ENCODE results near the gene JDP2. TPM values are rescaled to one million over a fixed set of nuclear protein-coding genes. Genes with fewer than 3 reads are reported as not detected.

JDP2 gene
- total RNA-seq, 1 experiment from 2014 or later = 22.8 TPM

- Histone ChIP-seq H3K23ac (ENCODE audit: insufficient read length, low read depth, low read length) (no peak overlapping the region), H4K20me1 (ENCODE audit: control insufficient read depth, insufficient read depth, insufficient read length) (no peaks in the 10 kb centered on the region), H4K5ac (ENCODE audit: insufficient read length, low read depth, low read length) (no peak overlapping the region), H3K27ac (ENCODE audit: insufficient read length, low read depth, low read length) (no peak overlapping the region), H4K91ac (ENCODE audit: insufficient read length, low read depth, low read length) (no peak overlapping the region), H3K4me1 (ENCODE audit: insufficient read depth, low read length) (no peaks in the 10 kb centered on the region), H3K79me1 (ENCODE audit: insufficient read depth, low read depth, low read length, poor library complexity, severe bottlenecking) (no peaks in the 10 kb centered on the region), H2BK12ac (ENCODE audit: insufficient read length, low read depth, low read length) (no peak overlapping the region), H3K4ac (ENCODE audit: low read depth, low read length) (no peak overlapping the region), H2BK5ac (ENCODE audit: insufficient read length, low read length) (no peak overlapping the region), H3K27me3 (ENCODE audit: insufficient read depth, low read length) (no peaks in the 10 kb centered on the region), H4K8ac (replicated peaks; ENCODE audit: insufficient read length, low read depth, low read length) (no peak overlapping the region), H2BK20ac (ENCODE audit: low read depth, low read length, poor library complexity, severe bottlenecking) (no peak overlapping the region), H3K9ac (ENCODE audit: extremely low read depth, insufficient read length, low read length) (no peak overlapping the region), H3K4me2 (ENCODE audit: insufficient read depth, insufficient read length, low read length) (no peak overlapping the region), H3K18ac (ENCODE audit: insufficient read length, low read depth, low read length) (no peak overlapping the region), H3K23me2 (ENCODE audit: insufficient read length, low read depth, low read length, poor library complexity, severe bottlenecking) (no peaks in the 10 kb centered on the region), H2BK15ac (ENCODE audit: low read depth, low read length) (no peak overlapping the region), H3K14ac (ENCODE audit: insufficient read depth, low read length) (no peak overlapping the region), H2AK5ac (ENCODE audit: insufficient read length, low read length) (no peak overlapping the region), H3K56ac (ENCODE audit: insufficient read length, low read depth, low read length) (no peak overlapping the region), H3K9me3 (ENCODE audit: control insufficient read depth, low read depth, low read length) (no peaks in the 10 kb centered on the region), H2BK120ac (ENCODE audit: low read depth, low read length, poor library complexity, severe bottlenecking) (no peak overlapping the region), H2AFZ (ENCODE audit: low read length) (no peak overlapping the region), H3T11ph (ENCODE audit: low read length) (no peak overlapping the region), H3K79me2 (ENCODE audit: insufficient read depth, low read length) (no peaks in the 10 kb centered on the region)
- H3K27ac Mint-ChIP-seq = no peak overlapping the region; a peak in 1 of 7 replicates
- H3K36me3 Mint-ChIP-seq (ENCODE audit: insufficient read depth in 1 of 3, low read depth in 3 of 3) = peaks cover 4 to 28% (median 26%) of the 10 kb centered on the region in 3 experiments
- TF ChIP-seq CTCF (conservative IDR thresholded peaks at IDR 0.05) = no peak
- no peaks in the 10 kb centered on the region for H3K27me3 Mint-ChIP-seq (ENCODE audit: low read depth)
- peaks cover 10% of the 10 kb centered on the region in 2 experiments for H3K4me1 Mint-ChIP-seq
- WGBS (ENCODE audit: extremely low coverage, insufficient read length, low lambda C conversion rate) = no CpG with 5 or more reads among the region's 6 CpGs
- H3K4me3 Mint-ChIP-seq = no peak overlapping the region
- H3K9me3 Mint-ChIP-seq = no peaks in the 10 kb centered on the region
- DNase-seq = no peak
Measured at GRCh38 chr14:75464626-75465025, 36.8 kb downstream of the JDP2 start.
